Fibroblast of lung (primary cell): ENCODE measurements around the gene MB21D2. TPM values are rescaled to one million over a fixed set of nuclear protein-coding genes. Genes with fewer than 3 reads are reported as not detected.
A peak's percentile ranks its signal among the peaks of the same experiment; 100 is the strongest.

ENCODE experiments used
- DNase-seq, 2 donors: peaks; one replicate each; pipeline versions ENCODE4 v3.0.0 to v3.0.0-alpha.2; 2010; ENCODE audit warnings: low read depth in 2 of 2
- H2AFZ ChIP-seq: 2 replicates; pipeline ENCODE4 v1.5.1; 2012; ENCODE audit warnings: low read length, control low read depth, inconsistent platforms
- H3K27ac ChIP-seq: 2 replicates; pipeline ENCODE4 v1.5.1; 2011; ENCODE audit warnings: low read length, control low read depth; ENCODE audit not compliant: insufficient read depth
- H3K27me3 ChIP-seq: 2 replicates; pipeline ENCODE4 v1.5.1; 2011; ENCODE audit warnings: mild to moderate bottlenecking, low read length; ENCODE audit not compliant: control insufficient read depth, insufficient read depth
- H3K36me3 ChIP-seq: 2 replicates; pipeline ENCODE4 v1.5.1; 2011; ENCODE audit warnings: low read length; ENCODE audit not compliant: control insufficient read depth, insufficient read depth
- H3K4me1 ChIP-seq: 2 replicates; pipeline ENCODE4 v1.5.1; 2011; ENCODE audit warnings: low read length; ENCODE audit not compliant: control insufficient read depth, insufficient read depth; ENCODE audit errors: extremely low read depth
- H3K4me2 ChIP-seq: 2 replicates; pipeline ENCODE4 v1.5.1; 2011; ENCODE audit warnings: low read length, control low read depth; ENCODE audit not compliant: insufficient read depth; ENCODE audit errors: extremely low read depth
- H3K4me3 ChIP-seq, 4 experiments: fragments of 200-600 bp in 1 of 4; sonication (generic) in 1 of 4; replicated peaks in 1 of 4; 2 replicates each; pipeline ENCODE4 v1.5.1; 2011 to 2016; ENCODE audit warnings: low read length in 4 of 4, low read depth in 3 of 4, mild to moderate bottlenecking in 3 of 4, control low read depth in 2 of 4, inconsistent platforms in 1 of 4, mixed read lengths in 1 of 4; ENCODE audit not compliant: insufficient read depth in 1 of 4; ENCODE audit errors: control extremely low read depth in 1 of 4
- H3K79me2 ChIP-seq: 2 replicates; pipeline ENCODE4 v1.5.1; 2012; ENCODE audit warnings: mild to moderate bottlenecking, low read length, inconsistent platforms; ENCODE audit not compliant: control insufficient read depth, insufficient read depth
- H3K9ac ChIP-seq: 2 replicates; pipeline ENCODE4 v1.5.1; 2011; ENCODE audit warnings: mild to moderate bottlenecking, low read length, control low read depth; ENCODE audit not compliant: insufficient read depth
- H3K9me3 ChIP-seq: 2 replicates; pipeline ENCODE4 v1.5.1; 2012; ENCODE audit warnings: low read depth, low read length; ENCODE audit not compliant: control insufficient read depth, insufficient read depth
- H4K20me1 ChIP-seq: 2 replicates; pipeline ENCODE4 v1.5.1; 2011; ENCODE audit warnings: low read length; ENCODE audit not compliant: control insufficient read depth, insufficient read depth; ENCODE audit errors: extremely low read depth
- CTCF ChIP-seq, 2 donors: IDR thresholded peaks in 1 of 2; conservative IDR thresholded peaks in 1 of 2; 1 replicate in 1 of 2; 2 replicates in 1 of 2; pipeline ENCODE4 v1.5.1; 2011 to 2012; ENCODE audit warnings: low read length in 2 of 2, control low read depth in 1 of 2, inconsistent platforms in 1 of 2, low read depth in 1 of 2, mild to moderate bottlenecking in 1 of 2
- EZH2 ChIP-seq: IDR thresholded peaks from 2 replicates; pipeline ENCODE4 v1.5.1; 2012; ENCODE audit warnings: low read length, control low read depth, mild to moderate bottlenecking; ENCODE audit errors: missing control alignments
- polyA plus RNA-seq, 2 donors: library from polyadenylated mRNA; depleted of rRNA in 1 of 2; stranded (reverse) in 1 of 2; unstranded in 1 of 2; fragments of >200 nt; gene quantifications; 2 replicates each; pipeline ENCODE4 v1.2.1, GENCODE V29; 2011 to 2012; ENCODE audit warnings: missing spikeins in 1 of 2
- total RNA-seq: library from RNA; depleted of rRNA; stranded (reverse); fragments of >200 nt; gene quantifications from 2 replicates; pipeline ENCODE4 v1.2.1, GENCODE V29; 2014

Gene MB21D2
- total and polyA plus RNA-seq, 2 donors (not counting 1 experiment from before 2014, with no cell fraction given) = 3.5 to 11.4 TPM

- TF ChIP-seq EZH2 = no peak
- no peak for TF ChIP-seq CTCF (conservative IDR thresholded peaks at IDR 0.05 in 1 of 2, IDR thresholded peaks at IDR 0.05 in 1 of 2; ENCODE audit: low read depth in 1 of 2, low read length in 2 of 2)
These were observed 12.3 kb upstream of the MB21D2 start for GRCh38 chr3:192929755-192930547.

DNA sequence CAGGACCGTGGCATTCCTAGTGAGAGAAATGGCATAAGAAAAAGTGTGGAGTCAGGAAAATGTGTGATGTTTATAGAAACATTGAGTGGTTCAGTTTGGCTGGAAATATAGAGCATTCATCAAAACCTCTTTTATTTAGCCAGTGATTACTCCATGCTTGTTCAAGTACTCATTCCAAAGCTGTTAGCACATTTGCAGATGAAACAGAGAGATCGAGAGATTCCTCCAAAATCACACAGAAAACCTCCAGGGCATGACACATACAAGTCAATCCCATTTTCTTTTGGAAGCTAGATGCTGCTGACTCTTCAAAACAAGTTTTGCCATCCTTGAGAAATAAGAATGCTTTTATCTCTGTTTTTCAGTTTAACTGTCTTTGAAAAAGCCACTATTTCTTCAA lies 11.5 kb upstream of the MB21D2 start:
- H3K36me3 ChIP-seq = no peaks in the 10 kb centered on the region
- no peaks in the 10 kb centered on the region for H3K27me3 ChIP-seq
- no peaks in the 10 kb centered on the region for H3K79me2 ChIP-seq
- no peak overlapping the region for H2AFZ ChIP-seq
- H3K9me3 ChIP-seq = no peaks in the 10 kb centered on the region
- TF ChIP-seq EZH2 = no peak
- TF ChIP-seq CTCF (conservative IDR thresholded peaks at IDR 0.05 in 1 of 2, IDR thresholded peaks at IDR 0.05 in 1 of 2; ENCODE audit: low read depth in 1 of 2, low read length in 2 of 2) = no peak
- no peak overlapping the region for H3K9ac ChIP-seq
- no peaks in the 10 kb centered on the region for H3K4me1 ChIP-seq
- peak in 1 of 2 donors; percentile 65 for DNase-seq
- H3K27ac ChIP-seq = no peak overlapping the region
- H3K4me3 ChIP-seq = no peak overlapping the region
- H3K4me2 ChIP-seq = no peak overlapping the region
- no peaks in the 10 kb centered on the region for H4K20me1 ChIP-seq

More at GRCh38 chr3:192929755-192930547, 12.3 kb upstream of the MB21D2 start:
- Histone ChIP-seq H4K20me1 (no peaks in the 10 kb centered on the region), H3K27me3 (no peaks in the 10 kb centered on the region), H3K4me3 (no peak overlapping the region), H3K4me2 (no peak overlapping the region), H3K27ac (no peak overlapping the region), H3K79me2 (no peaks in the 10 kb centered on the region), H3K9me3 (no peaks in the 10 kb centered on the region), H3K36me3 (no peaks in the 10 kb centered on the region), H3K4me1 (no peaks in the 10 kb centered on the region), H3K9ac (no peak overlapping the region), H2AFZ (no peak overlapping the region)
- peak in 1 of 2 donors; percentile 78 for DNase-seq

DNA sequence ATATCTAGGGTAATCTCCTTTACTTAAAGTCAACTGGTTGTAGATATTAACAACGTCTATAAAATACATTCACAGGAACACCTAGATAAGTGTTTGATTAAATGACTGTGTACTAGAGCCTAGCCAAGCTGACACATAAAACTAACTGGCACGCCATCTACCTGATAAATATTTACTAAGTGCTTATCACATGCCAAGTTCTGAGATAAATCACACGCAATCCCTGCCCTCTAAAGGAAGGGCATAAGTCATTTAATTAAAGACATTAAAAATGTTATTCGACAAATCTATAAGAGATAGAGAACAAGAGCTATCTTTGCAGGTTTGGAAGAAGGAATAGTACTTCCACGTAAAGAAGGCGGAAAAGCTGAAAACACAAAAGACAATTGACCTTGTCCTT lies 11.1 kb upstream of the MB21D2 start:
- no peak overlapping the region for H3K27ac ChIP-seq
- TF ChIP-seq CTCF (conservative IDR thresholded peaks at IDR 0.05 in 1 of 2, IDR thresholded peaks at IDR 0.05 in 1 of 2; ENCODE audit: low read depth in 1 of 2, low read length in 2 of 2) = no peak
- no peak for TF ChIP-seq EZH2
- no peak overlapping the region for H2AFZ ChIP-seq
- no peaks in the 10 kb centered on the region for H3K27me3 ChIP-seq
- H3K36me3 ChIP-seq = no peaks in the 10 kb centered on the region
- H3K4me3 ChIP-seq = no peak overlapping the region
- H3K4me2 ChIP-seq = no peak overlapping the region
- no peaks in the 10 kb centered on the region for H3K4me1 ChIP-seq
- no peak for DNase-seq
- H3K9ac ChIP-seq = no peak overlapping the region
- H4K20me1 ChIP-seq = no peaks in the 10 kb centered on the region
- no peaks in the 10 kb centered on the region for H3K9me3 ChIP-seq
- H3K79me2 ChIP-seq = no peaks in the 10 kb centered on the region
